ENCODE data around the gene BCAT1. TPM values are rescaled to one million over a fixed set of nuclear protein-coding genes. Genes with fewer than 3 reads are reported as not detected.
A peak's percentile ranks its signal among the peaks of the same experiment; 100 is the strongest.

BCAT1 gene
- total RNA-seq: 10 to 100 TPM; 53.3 to 55.6 TPM

GRCh38 chr12:24948757-24949722 lies at the start of gene BCAT1:
Gene BCAT1 (minus strand): TSS chr12:24949101. CDS start chr12:24948932, 169 bp downstream.
- Mint-ChIP-seq H3K9me3 (no peaks in the 10 kb centered on the region), H3K4me1 (ENCODE audit: low read depth) (peaks cover 46% of the 10 kb centered on the region), H3K27ac (peak within 1 kb of the TSS; percentile 84), H3K27me3 (peaks cover 32% of the 10 kb centered on the region), H3K4me3 (peak within 1 kb of the TSS; percentile 75), H3K36me3 (ENCODE audit: low read depth) (peaks cover 26% of the 10 kb centered on the region)
- intact Hi-C loops (cut with micrococcal nuclease): loop anchor here (5.0 kb wide), 2 partner anchors 47 to 112 kb away; no protein-coding TSS in a partner anchor
- POLR2A ChIA-PET: interaction anchor here (0.7 to 3.2 kb wide), 6 partner anchors 21 to 110 kb away, joined by 3 to 12 read pairs (median 4); no protein-coding TSS in a partner anchor
- CTCF ChIA-PET: no interaction called here
- TF ChIP-seq, protein P1, sequence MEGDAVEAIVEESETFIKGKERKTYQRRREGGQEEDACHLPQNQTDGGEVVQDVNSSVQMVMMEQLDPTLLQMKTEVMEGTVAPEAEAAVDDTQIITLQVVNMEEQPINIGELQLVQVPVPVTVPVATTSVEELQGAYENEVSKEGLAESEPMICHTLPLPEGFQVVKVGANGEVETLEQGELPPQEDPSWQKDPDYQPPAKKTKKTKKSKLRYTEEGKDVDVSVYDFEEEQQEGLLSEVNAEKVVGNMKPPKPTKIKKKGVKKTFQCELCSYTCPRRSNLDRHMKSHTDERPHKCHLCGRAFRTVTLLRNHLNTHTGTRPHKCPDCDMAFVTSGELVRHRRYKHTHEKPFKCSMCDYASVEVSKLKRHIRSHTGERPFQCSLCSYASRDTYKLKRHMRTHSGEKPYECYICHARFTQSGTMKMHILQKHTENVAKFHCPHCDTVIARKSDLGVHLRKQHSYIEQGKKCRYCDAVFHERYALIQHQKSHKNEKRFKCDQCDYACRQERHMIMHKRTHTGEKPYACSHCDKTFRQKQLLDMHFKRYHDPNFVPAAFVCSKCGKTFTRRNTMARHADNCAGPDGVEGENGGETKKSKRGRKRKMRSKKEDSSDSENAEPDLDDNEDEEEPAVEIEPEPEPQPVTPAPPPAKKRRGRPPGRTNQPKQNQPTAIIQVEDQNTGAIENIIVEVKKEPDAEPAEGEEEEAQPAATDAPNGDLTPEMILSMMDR (IDR thresholded peaks at IDR 0.05): no peak
- peak; percentile 70 for DNase-seq
- peak; percentile 66 for ATAC-seq

DNA sequence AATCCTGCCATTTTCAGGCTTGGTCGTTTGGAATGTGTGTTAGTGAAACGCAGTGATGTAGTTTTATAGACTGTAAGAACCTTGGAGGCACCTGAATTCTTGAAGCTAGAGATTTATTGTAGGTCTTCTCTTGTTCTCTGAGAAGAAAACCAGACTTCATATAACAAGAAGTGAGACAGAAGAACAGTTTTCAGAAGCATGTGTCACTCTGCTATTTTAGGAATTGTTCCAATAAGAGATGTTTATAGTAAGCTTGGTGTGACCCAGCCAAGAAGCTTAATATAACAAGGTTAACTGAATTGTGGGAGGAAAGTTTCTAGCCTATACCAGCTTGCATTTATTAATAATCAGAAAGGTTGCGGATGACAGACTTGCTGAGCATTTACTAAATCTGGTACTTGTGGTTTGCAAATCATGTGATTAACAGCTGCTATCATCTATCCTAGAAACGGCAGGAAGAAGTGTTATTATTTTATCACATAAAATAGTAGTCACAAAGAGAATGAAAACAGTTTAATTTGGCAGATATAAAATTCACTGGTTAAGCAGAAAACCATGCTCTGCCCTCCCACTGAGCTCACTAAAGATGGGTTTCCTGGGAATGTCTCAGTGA lies 49.2 kb upstream of the BCAT1 start:
- intact Hi-C loops (cut with micrococcal nuclease): loop anchor here (5.0 kb wide), 1 partner anchor 54 kb away; a partner anchor contains a TSS

GRCh38 chr12:24997496-24997895 lies 48.6 kb upstream of the BCAT1 start:
- TF ChIP-seq, protein P1 (IDR thresholded peaks at IDR 0.05): no peak

More for the DNA sequence above, 49.2 kb upstream of the BCAT1 start:
- peaks cover 16% of the 10 kb centered on the region for H3K4me1 Mint-ChIP-seq (ENCODE audit: low read depth)
- DNase-seq (no peak), ATAC-seq (peak; percentile 87)
- ChIA-PET CTCF (interaction anchor here (1.0 to 2.6 kb wide), 10 partner anchors 9 to 158 kb away, joined by 3 to 7 read pairs (median 4); no protein-coding TSS in a partner anchor), POLR2A (interaction anchor here (0.7 kb wide), 1 partner anchor 54 kb away, joined by 4 read pairs; no protein-coding TSS in a partner anchor)
- no peaks in the 10 kb centered on the region for H3K36me3 Mint-ChIP-seq (ENCODE audit: low read depth)
- H3K27ac Mint-ChIP-seq: peak overlapping the region; percentile 17
- TF ChIP-seq, protein P1 (IDR thresholded peaks at IDR 0.05): no peak
- H3K9me3 Mint-ChIP-seq: no peaks in the 10 kb centered on the region
- no peaks in the 10 kb centered on the region for H3K27me3 Mint-ChIP-seq
- no peak overlapping the region for H3K4me3 Mint-ChIP-seq

DNA sequence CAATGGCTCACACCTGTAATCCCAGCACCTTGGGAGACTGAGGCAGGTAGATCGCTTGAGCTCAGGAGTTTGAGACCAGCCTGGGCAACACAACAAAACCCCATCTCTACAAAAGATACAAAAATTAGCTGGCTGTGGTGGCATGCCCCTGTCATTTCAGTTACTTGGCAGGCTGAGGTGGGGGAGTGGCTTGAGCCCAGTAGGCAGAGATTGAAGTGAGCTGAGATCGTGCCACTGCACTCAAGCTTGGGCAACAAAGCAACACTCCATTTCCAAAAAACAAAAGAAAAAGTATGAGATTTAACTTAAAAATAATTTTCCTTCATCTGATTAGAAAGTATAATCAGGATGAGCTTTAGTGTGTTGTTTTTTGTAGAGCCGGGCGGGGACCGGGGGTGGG lies 47.9 kb upstream of the BCAT1 start:
- H3K4me1 Mint-ChIP-seq (ENCODE audit: low read depth): peaks cover 16% of the 10 kb centered on the region
- no peaks in the 10 kb centered on the region for H3K27me3 Mint-ChIP-seq
- intact Hi-C loops (cut with micrococcal nuclease): loop anchor here (5.0 kb wide), 1 partner anchor 55 kb away; a partner anchor contains a TSS
- no peaks in the 10 kb centered on the region for H3K9me3 Mint-ChIP-seq
- no peak overlapping the region for H3K27ac Mint-ChIP-seq
- POLR2A ChIA-PET: no interaction called here
- H3K4me3 Mint-ChIP-seq: no peak overlapping the region
- CTCF ChIA-PET: interaction anchor here (1.1 to 2.2 kb wide), 5 partner anchors 29 to 158 kb away, joined by 3 to 12 read pairs (median 4); a partner anchor contains a TSS
- ATAC-seq: no peak
- no peaks in the 10 kb centered on the region for H3K36me3 Mint-ChIP-seq (ENCODE audit: low read depth)
- DNase-seq: no peak
- TF ChIP-seq, protein P1 (IDR thresholded peaks at IDR 0.05): no peak

More at GRCh38 chr12:24997496-24997895, 48.6 kb upstream of the BCAT1 start:
- DNase-seq (no peak), ATAC-seq (no peak)
- no peaks in the 10 kb centered on the region for H3K9me3 Mint-ChIP-seq
- peak overlapping the region; percentile 17 for H3K27ac Mint-ChIP-seq
- H3K4me3 Mint-ChIP-seq: no peak overlapping the region
- ChIA-PET POLR2A (no interaction called here), CTCF (interaction anchor here (1.0 to 2.1 kb wide), 9 partner anchors 8 to 159 kb away, joined by 3 to 7 read pairs (median 4); a partner anchor contains a TSS)
- intact Hi-C loops (cut with micrococcal nuclease): loop anchor here (5.0 kb wide), 1 partner anchor 55 kb away; a partner anchor contains a TSS
- peaks cover 16% of the 10 kb centered on the region for H3K4me1 Mint-ChIP-seq (ENCODE audit: low read depth)
- H3K36me3 Mint-ChIP-seq (ENCODE audit: low read depth): no peaks in the 10 kb centered on the region
- no peaks in the 10 kb centered on the region for H3K27me3 Mint-ChIP-seq
